Activated CD4-positive, alpha-beta memory T cell treated with anti-CD3 and anti-CD28 coated beads for 36 hours (primary cell): ENCODE results near the gene CCDC93. TPM values are rescaled to one million over a fixed set of nuclear protein-coding genes. Genes with fewer than 3 reads are reported as not detected.

Experiments used
- CTCF ChIA-PET: fragments of 350-600 bp; sonication (Branson Sonifier 250); formaldehyde crosslinking; loops from one replicate; lab custom pipeline; 2021; ENCODE audit warnings: antibody characterized with exemption, inconsistent platforms; lab: Charles Lee
- POLR2A ChIA-PET: fragments of 350-600 bp; sonication (Branson Sonifier 250); formaldehyde crosslinking; loops from one replicate; lab custom pipeline; 2021; ENCODE audit warnings: antibody characterized with exemption; lab: Charles Lee
- DNase-seq: peaks from one replicate; pipeline ENCODE4 v3.0.0-alpha.2; 2020
- H3K27ac Mint-ChIP-seq: one replicate; pipeline ENCODE4 v1.8.0; 2021; ENCODE audit warnings: mixed read lengths
- H3K27me3 Mint-ChIP-seq: one replicate; pipeline ENCODE4 v1.8.0; 2021; ENCODE audit warnings: mixed read lengths
- H3K36me3 Mint-ChIP-seq: one replicate; pipeline ENCODE4 v1.8.0; 2021; ENCODE audit warnings: mixed read lengths
- H3K4me1 Mint-ChIP-seq: one replicate; pipeline ENCODE4 v1.8.0; 2021; ENCODE audit warnings: low read depth, mixed read lengths
- H3K4me3 Mint-ChIP-seq: one replicate; pipeline ENCODE4 v1.8.0; 2021; ENCODE audit warnings: mild to moderate bottlenecking, mixed read lengths
- H3K9me3 Mint-ChIP-seq: one replicate; pipeline ENCODE4 v1.8.0; 2021; ENCODE audit warnings: mixed read lengths
- intact Hi-C: fragments of 100-400 bp; cut with micrococcal nuclease; formaldehyde crosslinking; loops from one replicate; pipeline ENCODE4 v1.15.1; 2023
- total RNA-seq, 2 experiments: library from RNA; stranded (reverse); gene quantifications; one replicate each; pipeline ENCODE4 v1.2.3, GENCODE V29; 2021

The CCDC93 gene
- total RNA-seq, 2 experiments from 2014 or later, result 24.9 to 27.3 TPM

DNA sequence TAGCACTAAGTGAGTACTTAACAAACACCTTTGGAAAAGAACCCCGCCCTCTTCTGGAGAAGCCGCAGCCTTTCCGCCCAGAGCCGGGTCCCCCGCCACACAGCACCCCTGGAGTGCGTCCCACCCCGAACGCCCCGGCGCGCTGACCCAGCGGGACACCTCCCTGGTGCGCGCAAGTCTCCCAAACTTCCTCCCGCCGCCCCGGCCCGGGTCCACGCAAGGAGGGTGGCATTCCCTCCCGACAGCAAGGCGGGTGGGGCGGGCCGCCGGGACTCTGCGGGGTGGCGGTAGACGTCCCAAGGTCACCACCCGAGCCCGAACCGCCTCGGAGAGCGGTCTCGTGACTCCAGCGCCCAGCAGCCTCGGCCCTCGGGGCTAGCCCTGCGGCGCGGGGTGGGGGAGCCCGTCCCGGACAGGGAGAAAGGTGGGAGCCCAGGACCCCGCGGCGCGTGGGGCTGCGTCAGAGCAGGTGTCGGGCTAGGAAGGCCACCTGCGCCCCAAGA is 598 bp downstream of the CCDC93 start:
- intact Hi-C loops, result loop anchor here (1.0 to 10.0 kb wide), 3 partner anchors 199 to 1354 kb away; partner anchors contain the start of genes C2orf76, DBI and DDX18

DNA sequence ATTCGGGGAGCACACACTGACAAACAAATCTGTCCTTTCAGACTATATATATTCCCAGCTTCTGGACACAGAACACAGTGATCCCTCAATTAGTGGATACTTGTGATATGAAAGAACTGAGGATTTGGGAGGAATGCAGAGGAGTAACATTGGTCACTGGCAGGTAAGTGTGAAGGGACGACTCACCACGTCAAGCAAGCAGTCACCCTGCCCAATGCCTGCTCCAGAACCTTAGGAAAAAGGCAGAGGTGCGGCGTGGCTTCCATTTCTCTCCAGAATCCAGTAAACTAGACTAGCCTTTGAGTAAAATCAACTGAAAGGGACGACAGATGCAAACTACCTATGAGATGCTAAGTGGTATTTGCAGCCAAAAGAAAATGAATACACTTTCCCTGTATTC is 1.1 kb downstream of the CCDC93 start:
- peak; percentile 11 for DNase-seq
- H3K27me3 Mint-ChIP-seq, result peaks cover 2% of the 10 kb centered on the region
- CTCF ChIA-PET, result interaction anchor here (1.6 to 2.5 kb wide), 2 partner anchors 10 to 199 kb away, joined by 6 to 33 read pairs; partner anchors contain the start of gene DDX18
- H3K27ac Mint-ChIP-seq, result peak overlapping the region; percentile 58
- H3K4me1 Mint-ChIP-seq, result peaks cover 36% of the 10 kb centered on the region
- H3K4me3 Mint-ChIP-seq, result peak overlapping the region; percentile 92
- POLR2A ChIA-PET, result no interaction called here
- intact Hi-C loops, result loop anchor here (1.0 to 10.0 kb wide), 3 partner anchors 198 to 1355 kb away; partner anchors contain the start of genes C2orf76, DBI and DDX18
- no peaks in the 10 kb centered on the region for H3K9me3 Mint-ChIP-seq
- H3K36me3 Mint-ChIP-seq, result peaks cover 6% of the 10 kb centered on the region

More for the DNA sequence above, 598 bp downstream of the CCDC93 start:
- peak; percentile 47 for DNase-seq
- peaks cover 36% of the 10 kb centered on the region for H3K4me1 Mint-ChIP-seq
- H3K27me3 Mint-ChIP-seq, result peaks cover 3% of the 10 kb centered on the region
- H3K4me3 Mint-ChIP-seq, result peak overlapping the region; percentile 92
- POLR2A ChIA-PET, result interaction anchor here (1.4 kb wide), 1 partner anchor 10 kb away, joined by 8 read pairs; no protein-coding TSS in a partner anchor
- peak overlapping the region; percentile 58 for H3K27ac Mint-ChIP-seq
- no peaks in the 10 kb centered on the region for H3K9me3 Mint-ChIP-seq
- CTCF ChIA-PET, result interaction anchor here (2.5 to 5.1 kb wide), 4 partner anchors 10 to 199 kb away, joined by 9 to 63 read pairs (median 26); partner anchors contain the start of gene DDX18
- peaks cover 2% of the 10 kb centered on the region for H3K36me3 Mint-ChIP-seq

DNA sequence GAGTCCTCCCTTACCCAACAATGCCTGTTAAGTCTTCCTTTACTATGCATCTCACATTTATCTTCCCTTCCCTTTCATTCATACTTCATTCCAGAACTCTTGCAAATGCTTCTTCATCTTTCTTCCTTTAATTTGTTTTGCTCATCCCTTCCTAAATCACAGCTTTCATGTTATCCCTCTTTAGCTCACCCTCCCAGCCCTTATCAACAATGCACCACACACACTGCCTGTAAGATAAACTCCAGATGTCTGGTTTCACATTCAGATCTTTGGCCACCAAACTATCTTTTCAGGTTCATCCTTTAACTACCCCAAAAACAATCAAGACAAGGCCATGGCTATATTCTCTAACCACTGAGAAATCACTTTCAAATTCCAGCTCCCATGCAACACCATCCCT is 3.4 kb downstream of the CCDC93 start:
- H3K27me3 Mint-ChIP-seq, result no peaks in the 10 kb centered on the region
- CTCF ChIA-PET, result interaction anchor here (0.7 to 2.5 kb wide), 5 partner anchors 8 to 196 kb away, joined by 3 to 33 read pairs (median 6); partner anchors contain the start of gene DDX18
- peaks cover 15% of the 10 kb centered on the region for H3K36me3 Mint-ChIP-seq
- no peak overlapping the region for H3K27ac Mint-ChIP-seq
- POLR2A ChIA-PET, result no interaction called here
- DNase-seq, result no peak
- peaks cover 43% of the 10 kb centered on the region for H3K4me1 Mint-ChIP-seq
- H3K9me3 Mint-ChIP-seq, result no peaks in the 10 kb centered on the region
- intact Hi-C loops, result loop anchor here (5.0 to 10.0 kb wide), 2 partner anchors 304 to 1357 kb away; partner anchors contain the start of genes C2orf76 and DBI
- H3K4me3 Mint-ChIP-seq, result no peak overlapping the region

DNA sequence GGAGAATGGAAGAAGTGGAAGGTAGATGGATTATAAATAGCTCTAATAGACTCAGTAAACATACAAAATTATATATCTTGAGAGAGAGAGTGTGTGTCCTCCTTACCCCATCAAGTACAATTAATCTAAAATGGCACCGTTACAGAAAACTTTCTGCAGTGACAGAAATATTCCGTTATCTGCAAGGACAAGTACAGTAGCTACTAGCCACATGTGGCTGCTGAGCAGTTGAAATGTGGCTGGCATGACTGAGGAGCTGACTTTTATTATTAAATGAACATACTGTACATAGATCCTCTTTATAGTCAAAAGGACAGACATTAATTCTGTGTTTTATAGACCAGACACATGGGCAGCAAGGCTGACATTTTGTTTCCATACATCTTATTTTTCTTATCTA is 7.0 kb downstream of the CCDC93 start:
- Mint-ChIP-seq H3K4me1 (peaks cover 35% of the 10 kb centered on the region), H3K4me3 (no peak overlapping the region), H3K9me3 (no peaks in the 10 kb centered on the region), H3K27me3 (no peaks in the 10 kb centered on the region), H3K27ac (no peak overlapping the region), H3K36me3 (peaks cover 30% of the 10 kb centered on the region)
- ChIA-PET POLR2A (no interaction called here), CTCF (interaction anchor here (5.5 kb wide), 1 partner anchor 17 kb away, joined by 72 read pairs; no protein-coding TSS in a partner anchor)
- no peak for DNase-seq
- intact Hi-C loops, result loop anchor here (10.0 kb wide), 1 partner anchor 532 kb away; no protein-coding TSS in a partner anchor

DNA sequence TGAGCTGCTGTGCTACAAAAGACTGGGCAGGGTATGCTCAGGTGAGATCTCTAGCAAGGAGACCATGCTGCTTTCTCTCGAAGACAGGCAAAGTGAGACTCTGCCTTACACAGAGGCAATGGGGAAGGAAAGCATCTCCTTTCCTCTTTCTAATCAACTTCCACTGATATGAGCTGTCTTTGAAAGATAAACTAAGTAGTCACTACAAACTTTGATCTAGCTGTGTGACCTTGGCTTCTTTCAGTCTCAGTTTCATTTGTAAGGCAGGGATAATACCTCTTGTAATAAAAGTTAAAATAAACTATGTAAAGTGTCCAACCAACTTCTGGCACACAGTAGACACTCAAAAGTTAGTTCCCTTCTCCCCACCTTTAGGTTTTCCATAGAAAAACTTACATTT is 7.5 kb downstream of the CCDC93 start:
- ChIA-PET CTCF (interaction anchor here (5.5 kb wide), 1 partner anchor 16 kb away, joined by 72 read pairs; no protein-coding TSS in a partner anchor), POLR2A (no interaction called here)
- Mint-ChIP-seq H3K36me3 (peaks cover 35% of the 10 kb centered on the region), H3K27ac (peak overlapping the region; percentile 63), H3K9me3 (no peaks in the 10 kb centered on the region), H3K4me1 (peaks cover 30% of the 10 kb centered on the region), H3K27me3 (no peaks in the 10 kb centered on the region), H3K4me3 (no peak overlapping the region)
- intact Hi-C loops, result loop anchor here (10.0 kb wide), 1 partner anchor 532 kb away; no protein-coding TSS in a partner anchor
- DNase-seq, result no peak

DNA sequence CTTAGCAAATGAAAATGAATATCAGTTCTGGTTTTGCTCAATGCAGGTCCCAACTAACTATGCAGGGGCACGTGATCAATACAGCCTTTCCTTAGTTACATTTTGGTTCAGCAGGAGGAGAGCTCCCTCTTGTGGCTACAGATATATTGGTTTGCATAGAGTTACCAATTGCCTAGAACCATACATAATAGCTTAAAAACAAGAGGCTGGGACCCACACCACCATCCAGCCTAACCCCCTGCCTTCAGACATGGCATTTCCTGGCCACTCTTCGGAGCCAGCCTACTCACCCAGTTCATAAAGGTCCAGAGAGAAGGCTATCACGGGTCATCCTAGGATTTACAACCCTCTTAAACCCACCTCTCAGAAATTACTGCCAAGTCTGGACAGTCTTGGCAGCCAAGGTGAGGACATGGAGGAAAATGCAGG is 10.5 kb downstream of the CCDC93 start:
- no peaks in the 10 kb centered on the region for H3K9me3 Mint-ChIP-seq
- intact Hi-C loops, result loop anchor here (1.0 to 10.0 kb wide), 5 partner anchors 11 to 529 kb away; partner anchors contain the start of genes CCDC93 and DDX18
- no peak overlapping the region for H3K4me3 Mint-ChIP-seq
- ChIA-PET CTCF (interaction anchor here (0.6 to 5.5 kb wide), 42 partner anchors 8 to 852 kb away, joined by 3 to 72 read pairs (median 4); partner anchors contain the start of genes CCDC93, DDX18 and INSIG2), POLR2A (interaction anchor here (1.2 to 1.7 kb wide), 4 partner anchors 11 to 189 kb away, joined by 3 to 8 read pairs (median 8); partner anchors contain the start of genes CCDC93 and DDX18)
- peaks cover 21% of the 10 kb centered on the region for H3K4me1 Mint-ChIP-seq
- peaks cover 56% of the 10 kb centered on the region for H3K36me3 Mint-ChIP-seq
- DNase-seq, result peak; percentile 43
- H3K27ac Mint-ChIP-seq, result peak overlapping the region; percentile 43
- no peaks in the 10 kb centered on the region for H3K27me3 Mint-ChIP-seq

DNA sequence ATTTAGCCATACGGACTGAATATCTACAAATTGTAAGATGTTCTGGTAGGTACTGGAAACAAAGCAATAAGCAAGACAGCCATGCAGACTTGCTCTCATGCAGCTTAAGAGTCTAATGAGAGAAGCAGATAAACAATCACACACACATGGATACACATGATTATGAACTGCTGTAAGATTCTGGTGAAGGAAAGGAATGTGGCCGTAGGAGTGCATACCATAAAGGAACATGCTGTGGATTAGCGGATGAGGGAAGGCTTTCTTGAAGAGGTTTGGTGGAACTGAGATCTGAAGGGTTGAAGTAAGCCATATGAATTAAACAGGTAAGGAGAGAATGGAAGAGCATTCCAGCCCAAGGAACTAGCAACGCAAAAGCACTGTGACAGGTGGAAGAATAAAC is 13.8 kb downstream of the CCDC93 start:
- POLR2A ChIA-PET, result no interaction called here
- H3K36me3 Mint-ChIP-seq, result peaks cover 66% of the 10 kb centered on the region
- intact Hi-C loops, result loop anchor here (5.0 to 10.0 kb wide), 3 partner anchors 43 to 525 kb away; no protein-coding TSS in a partner anchor

DNA sequence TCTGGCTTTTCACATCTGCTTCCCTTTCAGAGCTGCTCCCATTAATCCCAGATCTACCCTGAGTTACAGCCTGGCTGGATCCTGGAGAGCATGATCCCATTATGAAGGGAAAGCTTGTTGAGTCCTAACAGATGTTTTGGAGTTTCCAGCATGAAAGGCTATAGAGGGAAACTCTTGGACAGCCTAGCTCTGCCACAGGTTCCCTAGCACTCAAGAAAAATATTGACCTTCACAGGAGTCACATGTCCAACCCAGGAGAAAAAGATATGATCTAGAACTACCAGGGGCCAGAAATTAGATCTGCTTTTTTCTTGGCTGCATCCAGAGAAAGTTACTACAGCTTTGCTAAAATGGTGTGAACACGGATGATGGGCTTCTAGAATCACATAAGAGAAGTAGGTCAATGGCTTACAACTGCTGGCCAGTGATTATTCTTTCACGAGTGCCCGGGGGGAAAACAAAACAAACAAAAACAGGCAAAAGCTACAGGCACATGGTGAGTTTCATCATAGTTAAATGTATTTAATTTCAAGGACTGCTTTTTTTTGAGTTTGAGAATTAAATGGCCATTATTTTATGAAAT is 15.9 kb downstream of the CCDC93 start:
- Mint-ChIP-seq H3K27me3 (no peaks in the 10 kb centered on the region), H3K36me3 (peaks cover 73% of the 10 kb centered on the region), H3K4me1 (peaks cover 4% of the 10 kb centered on the region), H3K4me3 (no peak overlapping the region), H3K27ac (no peak overlapping the region), H3K9me3 (no peaks in the 10 kb centered on the region)
- DNase-seq, result no peak
- intact Hi-C loops, result no loop called here
- CTCF ChIA-PET, result interaction anchor here (1.1 kb wide), 1 partner anchor 34 kb away, joined by 3 read pairs; no protein-coding TSS in a partner anchor
- POLR2A ChIA-PET, result no interaction called here

More for the DNA sequence above, 13.8 kb downstream of the CCDC93 start:
- Mint-ChIP-seq H3K9me3 (no peaks in the 10 kb centered on the region), H3K27me3 (no peaks in the 10 kb centered on the region), H3K4me1 (peaks cover 10% of the 10 kb centered on the region), H3K4me3 (no peak overlapping the region), H3K27ac (no peak overlapping the region)
- DNase-seq, result no peak
- CTCF ChIA-PET, result interaction anchor here (1.6 kb wide), 1 partner anchor 11 kb away, joined by 4 read pairs; no protein-coding TSS in a partner anchor

DNA sequence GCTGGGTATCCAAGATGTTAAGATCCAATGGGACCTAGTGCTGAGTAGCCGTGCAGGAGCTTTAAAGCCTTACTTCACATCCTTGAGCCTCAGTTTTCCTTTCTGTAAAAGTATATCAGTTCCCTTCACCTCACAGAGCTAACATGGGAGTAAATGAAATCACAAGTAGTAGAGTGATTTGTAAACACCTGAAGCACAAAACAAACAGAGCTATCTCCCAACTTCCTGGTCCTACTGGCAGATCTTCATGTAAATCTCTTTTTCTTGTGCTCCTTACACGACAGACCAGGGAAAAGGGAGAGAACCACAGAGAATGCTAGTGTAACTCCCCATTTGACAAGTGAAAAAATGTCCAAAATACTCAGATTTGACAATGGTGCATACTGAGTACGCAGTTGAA is 17.3 kb downstream of the CCDC93 start:
- H3K4me1 Mint-ChIP-seq, result no peaks in the 10 kb centered on the region
- intact Hi-C loops, result no loop called here

DNA sequence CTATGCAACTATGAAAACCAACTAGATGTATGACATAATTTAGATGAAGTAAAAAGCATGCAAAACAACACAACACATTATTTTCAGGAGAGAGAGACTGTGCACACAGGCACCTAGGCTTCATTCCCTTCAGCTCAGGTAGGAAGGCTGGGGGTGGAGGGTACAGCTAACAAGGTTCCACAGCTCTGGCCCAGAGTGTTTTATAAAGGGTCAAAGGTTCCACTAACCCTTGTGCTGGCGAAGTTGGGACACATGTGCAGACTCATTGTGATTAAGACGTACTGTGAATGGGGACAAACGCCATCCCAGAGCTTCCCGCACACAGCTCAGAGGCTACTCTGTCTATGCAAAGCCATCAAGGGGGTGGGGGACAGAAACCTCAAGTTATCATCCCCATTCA is 19.1 kb downstream of the CCDC93 start:
- intact Hi-C loops, result no loop called here
- H3K4me1 Mint-ChIP-seq, result peaks cover 4% of the 10 kb centered on the region
- DNase-seq, result no peak
- H3K27ac Mint-ChIP-seq, result no peak overlapping the region
- H3K36me3 Mint-ChIP-seq, result peaks cover 72% of the 10 kb centered on the region
- POLR2A ChIA-PET, result no interaction called here
- no peaks in the 10 kb centered on the region for H3K27me3 Mint-ChIP-seq
- no peak overlapping the region for H3K4me3 Mint-ChIP-seq
- CTCF ChIA-PET, result interaction anchor here (1.1 to 1.2 kb wide), 2 partner anchors 8 to 9 kb away, joined by 3 to 6 read pairs; no protein-coding TSS in a partner anchor
- no peaks in the 10 kb centered on the region for H3K9me3 Mint-ChIP-seq

More for the DNA sequence above, 17.3 kb downstream of the CCDC93 start:
- no peaks in the 10 kb centered on the region for H3K9me3 Mint-ChIP-seq
- no peak for DNase-seq
- H3K27me3 Mint-ChIP-seq, result no peaks in the 10 kb centered on the region
- peaks cover 73% of the 10 kb centered on the region for H3K36me3 Mint-ChIP-seq
- ChIA-PET POLR2A (no interaction called here), CTCF (interaction anchor here (0.5 to 1.3 kb wide), 6 partner anchors 9 to 543 kb away, joined by 3 to 6 read pairs (median 4); no protein-coding TSS in a partner anchor)
- H3K27ac Mint-ChIP-seq, result no peak overlapping the region
- no peak overlapping the region for H3K4me3 Mint-ChIP-seq

DNA sequence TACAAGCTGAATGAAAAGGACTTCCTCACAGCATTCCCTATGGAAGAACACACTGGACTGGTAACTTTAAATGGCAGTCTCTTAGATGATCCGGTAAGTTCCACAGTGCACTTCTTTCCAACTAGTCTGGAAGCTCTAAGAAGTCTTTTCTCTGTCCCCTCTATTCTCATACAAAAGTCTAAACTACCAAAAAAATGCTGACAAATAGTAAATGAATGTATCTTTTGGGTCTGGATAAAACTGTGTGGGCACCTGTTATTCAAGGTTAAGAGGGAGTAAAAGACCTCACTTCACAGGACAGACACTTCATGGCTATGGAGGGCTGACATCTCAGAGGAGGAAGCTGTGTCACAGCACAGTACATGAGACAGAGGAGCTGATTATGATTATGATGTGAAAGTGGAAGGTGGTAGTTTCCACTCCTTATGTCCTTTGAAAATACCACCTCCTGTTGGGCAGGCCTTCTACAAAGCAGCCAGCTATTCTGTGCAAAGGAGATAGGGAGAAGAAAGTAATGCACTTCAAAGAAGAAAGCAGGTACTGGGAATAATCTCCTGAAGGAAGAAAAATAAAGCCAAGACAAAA is 23.9 kb downstream of the CCDC93 start:
- H3K36me3 Mint-ChIP-seq, result peaks cover 47% of the 10 kb centered on the region

More for the DNA sequence above, 23.9 kb downstream of the CCDC93 start:
- Mint-ChIP-seq H3K27ac (no peak overlapping the region), H3K9me3 (no peaks in the 10 kb centered on the region), H3K4me3 (no peak overlapping the region), H3K4me1 (peaks cover 7% of the 10 kb centered on the region), H3K27me3 (no peaks in the 10 kb centered on the region)
- POLR2A ChIA-PET, result interaction anchor here (1.9 kb wide), 1 partner anchor 13 kb away, joined by 8 read pairs; no protein-coding TSS in a partner anchor
- intact Hi-C loops, result no loop called here
- CTCF ChIA-PET, result interaction anchor here (0.6 to 8.1 kb wide), 2 partner anchors 14 to 231 kb away, joined by 3 to 72 read pairs; no protein-coding TSS in a partner anchor
- no peak for DNase-seq
